ENCODE measurements around the gene SSTR5. TPM values are rescaled to one million over a fixed set of nuclear protein-coding genes. Genes with fewer than 3 reads are reported as not detected.

Gene SSTR5
- total and polyA plus RNA-seq, 2 donors (not counting 1 experiment from before 2014, with no cell fraction given), result not detected

- 75% methylated on average over 14 of the region's 24 CpGs for WGBS (ENCODE audit: insufficient coverage)
- no peak for TF ChIP-seq EZH2 (IDR thresholded peaks at IDR 0.05; ENCODE audit: borderline replicate concordance, insufficient read depth, low read depth, low read length, poor library complexity, severe bottlenecking)
- TF ChIP-seq, protein P1, sequence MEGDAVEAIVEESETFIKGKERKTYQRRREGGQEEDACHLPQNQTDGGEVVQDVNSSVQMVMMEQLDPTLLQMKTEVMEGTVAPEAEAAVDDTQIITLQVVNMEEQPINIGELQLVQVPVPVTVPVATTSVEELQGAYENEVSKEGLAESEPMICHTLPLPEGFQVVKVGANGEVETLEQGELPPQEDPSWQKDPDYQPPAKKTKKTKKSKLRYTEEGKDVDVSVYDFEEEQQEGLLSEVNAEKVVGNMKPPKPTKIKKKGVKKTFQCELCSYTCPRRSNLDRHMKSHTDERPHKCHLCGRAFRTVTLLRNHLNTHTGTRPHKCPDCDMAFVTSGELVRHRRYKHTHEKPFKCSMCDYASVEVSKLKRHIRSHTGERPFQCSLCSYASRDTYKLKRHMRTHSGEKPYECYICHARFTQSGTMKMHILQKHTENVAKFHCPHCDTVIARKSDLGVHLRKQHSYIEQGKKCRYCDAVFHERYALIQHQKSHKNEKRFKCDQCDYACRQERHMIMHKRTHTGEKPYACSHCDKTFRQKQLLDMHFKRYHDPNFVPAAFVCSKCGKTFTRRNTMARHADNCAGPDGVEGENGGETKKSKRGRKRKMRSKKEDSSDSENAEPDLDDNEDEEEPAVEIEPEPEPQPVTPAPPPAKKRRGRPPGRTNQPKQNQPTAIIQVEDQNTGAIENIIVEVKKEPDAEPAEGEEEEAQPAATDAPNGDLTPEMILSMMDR (IDR thresholded peaks at IDR 0.05), result no peak
- Histone ChIP-seq H3K79me2 (ENCODE audit: control insufficient read depth, insufficient read depth, low read length) (no peaks in the 10 kb centered on the region), H3K9me3 (ENCODE audit: control extremely low read depth in 1 of 3, control insufficient read depth in 2 of 3, insufficient read depth in 1 of 3, low read length in 2 of 3) (peaks cover 0 to 24% (median 0%) of the 10 kb centered on the region in 3 donors), H3K4me2 (replicated peaks; ENCODE audit: low read depth, low read length, poor library complexity, severe bottlenecking) (no peak overlapping the region), H3K27me3 (replicated peaks in 1 of 4; ENCODE audit: control extremely low read depth in 1 of 4, control insufficient read depth in 3 of 4, insufficient read depth in 4 of 4, low read length in 3 of 4) (peaks cover 0 to 35% (median under 1%) of the 10 kb centered on the region in 4 experiments), H3K4me3 (ENCODE audit: control extremely low read depth in 1 of 5, extremely low read depth in 1 of 5, insufficient read depth in 1 of 5, low read depth in 2 of 5, low read length in 4 of 5) (no peak overlapping the region), H3K4me1 (ENCODE audit: control insufficient read depth in 2 of 2, insufficient read depth in 2 of 2, low read length in 2 of 2) (no peaks in the 10 kb centered on the region), H3K27ac (ENCODE audit: low read length in 2 of 2) (no peak overlapping the region), H4K20me1 (ENCODE audit: control insufficient read depth, insufficient read depth, low read length, poor library complexity, severe bottlenecking) (no peaks in the 10 kb centered on the region), H3K36me3 (replicated peaks in 1 of 2; ENCODE audit: control extremely low read depth in 1 of 2, control insufficient read depth in 1 of 2, extremely low read depth in 1 of 2, insufficient read depth in 2 of 2, low read length in 1 of 2) (no peaks in the 10 kb centered on the region), H2AFZ (ENCODE audit: insufficient read depth, low read depth, low read length, poor library complexity, severe bottlenecking) (no peak overlapping the region), H3K9ac (ENCODE audit: low read length) (no peak overlapping the region)
- ATAC-seq (ENCODE audit: low read depth), result no peak
- no peaks in the 10 kb centered on the region for H3K4me1 Mint-ChIP-seq
- no peak for DNase-seq
- H3K9me3 Mint-ChIP-seq (ENCODE audit: insufficient read depth), result no peaks in the 10 kb centered on the region
- H3K27me3 Mint-ChIP-seq, result peaks cover 14% of the 10 kb centered on the region
- POLR2A ChIA-PET, result no interaction called here
- CTCF ChIA-PET, result no interaction called here
- no peak overlapping the region for H3K27ac Mint-ChIP-seq
- intact Hi-C loops (cut with micrococcal nuclease), result no loop called here
- no peak overlapping the region for H3K4me3 Mint-ChIP-seq
Measured at GRCh38 chr16:1066584-1067172, 5.9 kb upstream of the SSTR5 start.

- WGBS (ENCODE audit: insufficient coverage), result 49% methylated on average over 14 of the region's 15 CpGs
- POLR2A ChIA-PET, result no interaction called here
- DNase-seq, result no peak
Measured at GRCh38 chr16:1067629-1068028, 4.9 kb upstream of the SSTR5 start.

More at GRCh38 chr16:1067629-1068028, 4.9 kb upstream of the SSTR5 start:
- H3K36me3 ChIP-seq (replicated peaks in 1 of 2; ENCODE audit: control extremely low read depth in 1 of 2, control insufficient read depth in 1 of 2, extremely low read depth in 1 of 2, insufficient read depth in 2 of 2, low read length in 1 of 2), result no peaks in the 10 kb centered on the region
- CTCF ChIA-PET, result no interaction called here
- no peak overlapping the region for H3K9ac ChIP-seq (ENCODE audit: low read length)
- H3K4me2 ChIP-seq (replicated peaks; ENCODE audit: low read depth, low read length, poor library complexity, severe bottlenecking), result no peak overlapping the region
- TF ChIP-seq, protein P1 (IDR thresholded peaks at IDR 0.05), result no peak
- TF ChIP-seq EZH2 (IDR thresholded peaks at IDR 0.05; ENCODE audit: borderline replicate concordance, insufficient read depth, low read depth, low read length, poor library complexity, severe bottlenecking), result no peak
- Mint-ChIP-seq H3K4me3 (no peak overlapping the region), H3K27ac (no peak overlapping the region), H3K9me3 (ENCODE audit: insufficient read depth) (no peaks in the 10 kb centered on the region), H3K4me1 (no peaks in the 10 kb centered on the region), H3K27me3 (peaks cover 17% of the 10 kb centered on the region)
- no peaks in the 10 kb centered on the region for H4K20me1 ChIP-seq (ENCODE audit: control insufficient read depth, insufficient read depth, low read length, poor library complexity, severe bottlenecking)
- H3K79me2 ChIP-seq (ENCODE audit: control insufficient read depth, insufficient read depth, low read length), result no peaks in the 10 kb centered on the region
- H3K27ac ChIP-seq (ENCODE audit: low read length in 2 of 2), result no peak overlapping the region
- H2AFZ ChIP-seq (ENCODE audit: insufficient read depth, low read depth, low read length, poor library complexity, severe bottlenecking), result no peak overlapping the region
- no peaks in the 10 kb centered on the region for H3K4me1 ChIP-seq (ENCODE audit: control insufficient read depth in 2 of 2, insufficient read depth in 2 of 2, low read length in 2 of 2)
- H3K4me3 ChIP-seq (ENCODE audit: control extremely low read depth in 1 of 5, extremely low read depth in 1 of 5, insufficient read depth in 1 of 5, low read depth in 2 of 5, low read length in 4 of 5), result no peak overlapping the region
- intact Hi-C loops (cut with micrococcal nuclease), result no loop called here
- peaks cover 0 to 42% (median 4%) of the 10 kb centered on the region in 4 experiments for H3K27me3 ChIP-seq (replicated peaks in 1 of 4; ENCODE audit: control extremely low read depth in 1 of 4, control insufficient read depth in 3 of 4, insufficient read depth in 4 of 4, low read length in 3 of 4)
- no peak for ATAC-seq (ENCODE audit: low read depth)
- H3K9me3 ChIP-seq (ENCODE audit: control extremely low read depth in 1 of 3, control insufficient read depth in 2 of 3, insufficient read depth in 1 of 3, low read length in 2 of 3), result peaks cover 0 to 24% (median 0%) of the 10 kb centered on the region in 3 donors

Data from B cell (primary cell).